Liver (tissue), 9 donors: ENCODE data around the gene SDC1. TPM values are rescaled to one million over a fixed set of nuclear protein-coding genes. Genes with fewer than 3 reads are reported as not detected.
A peak's percentile ranks its signal among the peaks of the same experiment; 100 is the strongest.

Experiments
- DNase-seq: peaks from one replicate; pipeline ENCODE4 v3.0.0-alpha.2; 2017; ENCODE audit warnings: low spot score
- H3K27ac ChIP-seq, 2 donors: one replicate each; pipeline ENCODE4 v1.7.0; 2013; ENCODE audit warnings: inconsistent platforms in 2 of 2, low read length in 2 of 2, control low read depth in 1 of 2, low read depth in 1 of 2, mild to moderate bottlenecking in 1 of 2
- H3K27me3 ChIP-seq, 4 donors: one replicate each; pipeline versions ENCODE4 v1.6.1 to v1.7.0; 2013; ENCODE audit warnings: low read length in 3 of 4, inconsistent platforms in 1 of 4, mild to moderate bottlenecking in 1 of 4, moderate library complexity in 1 of 4; ENCODE audit not compliant: control insufficient read depth in 4 of 4, insufficient read depth in 4 of 4
- H3K36me3 ChIP-seq, 4 donors: one replicate each; pipeline versions ENCODE4 v1.6.1 to v1.7.0; 2013; ENCODE audit warnings: low read length in 3 of 4, mild to moderate bottlenecking in 3 of 4, low read depth in 1 of 4, moderate library complexity in 1 of 4; ENCODE audit not compliant: control insufficient read depth in 4 of 4, insufficient read depth in 3 of 4
- H3K4me1 ChIP-seq, 4 donors: one replicate each; pipeline versions ENCODE4 v1.6.1 to v1.7.0; 2013; ENCODE audit warnings: low read length in 3 of 4, mild to moderate bottlenecking in 3 of 4, moderate library complexity in 1 of 4; ENCODE audit not compliant: control insufficient read depth in 4 of 4, insufficient read depth in 4 of 4
- H3K4me3 ChIP-seq, 3 donors: one replicate each; pipeline versions ENCODE4 v1.6.1 to v1.7.0; 2013; ENCODE audit warnings: low read length in 3 of 3, control low read depth in 1 of 3, low read depth in 1 of 3, mild to moderate bottlenecking in 1 of 3
- H3K9ac ChIP-seq, 2 donors: one replicate each; pipeline ENCODE4 v1.7.0; 2013; ENCODE audit warnings: low read length in 2 of 2, mild to moderate bottlenecking in 2 of 2, moderate library complexity in 2 of 2, control low read depth in 1 of 2, low read depth in 1 of 2
- H3K9me3 ChIP-seq, 4 donors: one replicate each; pipeline versions ENCODE4 v1.6.1 to v1.7.0; 2013; ENCODE audit warnings: low read length in 3 of 4; ENCODE audit not compliant: control insufficient read depth in 4 of 4
- EGR1 ChIP-seq, 2 donors: IDR thresholded peaks; 2 replicates each; pipeline ENCODE4 v1.6.1; 2016 to 2018; ENCODE audit warnings: antibody characterized with exemption in 2 of 2, low read depth in 2 of 2
- FOXA1 ChIP-seq: IDR thresholded peaks from 2 replicates; pipeline ENCODE4 v1.6.1; 2016; ENCODE audit warnings: antibody characterized with exemption
- FOXA2 ChIP-seq: IDR thresholded peaks from 2 replicates; pipeline ENCODE4 v1.6.1; 2016; ENCODE audit warnings: antibody characterized with exemption
- GABPA ChIP-seq, 2 donors: IDR thresholded peaks in 1 of 2; conservative IDR thresholded peaks in 1 of 2; 2 replicates each; pipeline ENCODE4 v1.6.1; 2016; ENCODE audit warnings: antibody characterized with exemption in 2 of 2, mild to moderate bottlenecking in 1 of 2, moderate library complexity in 1 of 2
- HNF4A ChIP-seq, 2 donors: conservative IDR thresholded peaks; 2 replicates each; pipeline ENCODE4 v1.6.1; 2016; ENCODE audit warnings: antibody characterized with exemption in 2 of 2, mild to moderate bottlenecking in 2 of 2
- HNF4G ChIP-seq: IDR thresholded peaks from 2 replicates; pipeline ENCODE4 v1.6.1; 2016; ENCODE audit warnings: antibody characterized with exemption
- JUND ChIP-seq, 2 donors: IDR thresholded peaks; 2 replicates each; pipeline ENCODE4 v1.6.1; 2016; ENCODE audit warnings: antibody characterized with exemption in 2 of 2
- NR2F2 ChIP-seq: IDR thresholded peaks from 2 replicates; pipeline ENCODE4 v1.6.1; 2016; ENCODE audit warnings: antibody characterized with exemption
- RAD21 ChIP-seq, 2 donors: IDR thresholded peaks; 2 replicates each; pipeline ENCODE4 v1.6.1; 2016; ENCODE audit warnings: antibody characterized with exemption in 2 of 2, mild to moderate bottlenecking in 2 of 2
- RXRA ChIP-seq, 2 donors: IDR thresholded peaks; 2 replicates each; pipeline ENCODE4 v1.6.1; 2017 to 2018; ENCODE audit warnings: antibody characterized with exemption in 2 of 2, mild to moderate bottlenecking in 1 of 2
- SP1 ChIP-seq: IDR thresholded peaks from 2 replicates; pipeline ENCODE4 v1.6.1; 2018; ENCODE audit warnings: antibody characterized with exemption, mild to moderate bottlenecking
- TAF1 ChIP-seq: conservative IDR thresholded peaks from 2 replicates; pipeline ENCODE4 v1.6.1; 2016; ENCODE audit warnings: antibody characterized with exemption, mild to moderate bottlenecking
- YY1 ChIP-seq: IDR thresholded peaks from 2 replicates; pipeline ENCODE4 v1.6.1; 2016; ENCODE audit warnings: antibody characterized with exemption, mild to moderate bottlenecking
- WGBS: extraction: QIAGEN DNeasy Blood & Tissue Kit; methylation state at CpG from one replicate; pipeline ENCODE4 v1.1.7; 2013; 5-methylcytosine and 5-hydroxymethylcytosine counted together
- polyA plus RNA-seq, 2 donors: library from polyadenylated mRNA; stranded (reverse) in 1 of 2; unstranded in 1 of 2; fragments of 200-250 nt in 1 of 2; fragments of >200 nt in 1 of 2; fragmentation: Nextera tagmentation in 1 of 2; extraction: Ambion mirVana in 1 of 2; gene quantifications; one replicate each; pipeline versions ENCODE4 v1.2.1 to v1.2.3, GENCODE V29; 2013 to 2015
- total RNA-seq, 2 donors: library from RNA; depleted of rRNA; stranded (reverse); fragments of >200 nt; gene quantifications; one replicate each; pipeline ENCODE4 v1.2.3, GENCODE V29; 2014
- TF ChIP-seq, protein P1 (sequence below): IDR thresholded peaks from 2 replicates; pipeline ENCODE4 v1.6.1; 2016; ENCODE audit warnings: antibody characterized with exemption
- TF ChIP-seq, protein P2 (sequence below): fragments of 150-350 bp; IDR thresholded peaks from 2 replicates; pipeline ENCODE4 v1.5.1; 2017; ENCODE audit warnings: improper control_type of control experiment, low read depth, low read length; ENCODE audit not compliant: missing input control
- TF ChIP-seq, protein P3 (sequence below): IDR thresholded peaks from 2 replicates; pipeline ENCODE4 v1.6.1; 2016; ENCODE audit warnings: antibody characterized with exemption
- TF ChIP-seq, protein P4 (sequence below): IDR thresholded peaks from 2 replicates; pipeline ENCODE4 v1.6.1; 2016; ENCODE audit warnings: antibody characterized with exemption, mild to moderate bottlenecking
- TF ChIP-seq, protein P5 (sequence below): IDR thresholded peaks from 2 replicates; pipeline ENCODE4 v1.6.1; 2016; ENCODE audit warnings: antibody characterized with exemption
- donor health status: healthy.
- donor health status: healthy.
- donor health status: healthy.
- donor health status: healthy.
- donor health status: healthy.

SDC1 gene
- total and polyA plus RNA-seq, 4 donors = 99.6 to 363 (median 196) TPM

DNA sequence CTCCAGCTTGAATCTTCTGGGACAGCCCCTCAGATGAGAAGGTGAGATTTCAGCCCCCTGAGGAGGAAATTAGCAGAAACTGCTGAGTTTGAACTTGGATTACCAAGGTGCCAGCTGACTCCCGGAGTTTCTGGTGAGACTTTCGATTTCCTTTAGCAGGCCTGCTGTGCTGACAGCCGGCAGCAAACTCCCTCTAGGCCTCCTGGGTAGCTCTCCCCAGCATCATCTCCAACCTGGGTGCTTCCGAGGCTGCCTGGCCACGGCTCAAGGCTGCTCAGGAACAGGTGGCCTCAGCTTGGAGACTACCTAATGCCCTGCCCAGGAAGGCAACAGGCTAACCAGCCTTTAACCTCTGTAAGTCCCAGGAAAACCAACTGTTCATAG, 16.5 kb downstream of the SDC1 start:
- Histone ChIP-seq H3K4me3 (peak overlapping the region; percentile 11 to 47 (median 38)), H3K4me1 (peaks cover 30 to 97% (median 69%) of the 10 kb centered on the region in 4 donors), H3K27ac (peak overlapping the region; percentile 94 to 98), H3K27me3 (no peaks in the 10 kb centered on the region), H3K9me3 (no peaks in the 10 kb centered on the region), H3K36me3 (peaks cover 0 to 6% (median 0%) of the 10 kb centered on the region in 4 donors), H3K9ac (peak overlapping the region; percentile 69 to 84)
- TF ChIP-seq JUND (IDR thresholded peaks at IDR 0.05) (peak in 1 of 2 donors; percentile 1), HNF4G (no peak), RXRA (IDR thresholded peaks at IDR 0.05) (peak in 1 of 2 donors; percentile 3)
- TF ChIP-seq, protein P1, sequence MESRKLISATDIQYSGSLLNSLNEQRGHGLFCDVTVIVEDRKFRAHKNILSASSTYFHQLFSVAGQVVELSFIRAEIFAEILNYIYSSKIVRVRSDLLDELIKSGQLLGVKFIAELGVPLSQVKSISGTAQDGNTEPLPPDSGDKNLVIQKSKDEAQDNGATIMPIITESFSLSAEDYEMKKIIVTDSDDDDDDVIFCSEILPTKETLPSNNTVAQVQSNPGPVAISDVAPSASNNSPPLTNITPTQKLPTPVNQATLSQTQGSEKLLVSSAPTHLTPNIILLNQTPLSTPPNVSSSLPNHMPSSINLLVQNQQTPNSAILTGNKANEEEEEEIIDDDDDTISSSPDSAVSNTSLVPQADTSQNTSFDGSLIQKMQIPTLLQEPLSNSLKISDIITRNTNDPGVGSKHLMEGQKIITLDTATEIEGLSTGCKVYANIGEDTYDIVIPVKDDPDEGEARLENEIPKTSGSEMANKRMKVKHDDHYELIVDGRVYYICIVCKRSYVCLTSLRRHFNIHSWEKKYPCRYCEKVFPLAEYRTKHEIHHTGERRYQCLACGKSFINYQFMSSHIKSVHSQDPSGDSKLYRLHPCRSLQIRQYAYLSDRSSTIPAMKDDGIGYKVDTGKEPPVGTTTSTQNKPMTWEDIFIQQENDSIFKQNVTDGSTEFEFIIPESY = peak; percentile 10
- 19% methylated on average over 5 of the region's 5 CpGs for WGBS
- no peak for DNase-seq

DNA sequence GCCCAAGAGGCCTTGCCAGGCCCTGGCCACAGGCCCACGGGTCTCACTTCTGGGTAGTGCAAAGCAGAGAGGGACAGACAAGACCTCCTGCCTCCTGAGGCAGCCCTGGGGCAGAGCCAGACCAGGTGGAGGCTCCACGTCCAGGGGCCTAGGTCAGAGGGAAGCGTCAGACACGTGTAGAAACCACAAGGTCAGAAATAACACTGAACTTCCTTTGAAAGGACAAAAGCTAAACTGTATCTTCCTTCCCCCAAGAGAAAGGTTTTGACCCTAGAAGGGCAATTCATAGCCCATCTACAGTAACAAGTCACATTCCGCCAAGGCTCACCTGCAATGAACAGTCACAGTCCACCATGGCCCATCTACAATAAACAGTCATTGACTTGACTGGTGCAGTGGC, 17.9 kb downstream of the SDC1 start:
- Histone ChIP-seq H3K9me3 (no peaks in the 10 kb centered on the region), H3K27ac (peak overlapping the region; percentile 94 to 98), H3K4me1 (peaks cover 31 to 96% (median 67%) of the 10 kb centered on the region in 4 donors), H3K27me3 (no peaks in the 10 kb centered on the region), H3K9ac (peak overlapping the region; percentile 61 to 70), H3K36me3 (peaks cover 0 to 8% (median 2%) of the 10 kb centered on the region in 4 donors), H3K4me3 (peak overlapping the region in 1 of 3 donors; percentile 29)
- 36% methylated on average over 5 of the region's 5 CpGs for WGBS
- DNase-seq = no peak
- TF ChIP-seq HNF4G (no peak), FOXA2 (no peak), RAD21 (IDR thresholded peaks at IDR 0.05) (no peak), GABPA (IDR thresholded peaks at IDR 0.05 in 1 of 2, conservative IDR thresholded peaks at IDR 0.05 in 1 of 2) (no peak), JUND (IDR thresholded peaks at IDR 0.05) (no peak), EGR1 (IDR thresholded peaks at IDR 0.05; ENCODE audit: low read depth in 2 of 2) (no peak), SP1 (no peak), NR2F2 (no peak), FOXA1 (no peak), YY1 (no peak), TAF1 (no peak), HNF4A (conservative IDR thresholded peaks at IDR 0.05) (no peak), RXRA (IDR thresholded peaks at IDR 0.05) (no peak)
- TF ChIP-seq, protein P1 = no peak
- TF ChIP-seq, protein P2, sequence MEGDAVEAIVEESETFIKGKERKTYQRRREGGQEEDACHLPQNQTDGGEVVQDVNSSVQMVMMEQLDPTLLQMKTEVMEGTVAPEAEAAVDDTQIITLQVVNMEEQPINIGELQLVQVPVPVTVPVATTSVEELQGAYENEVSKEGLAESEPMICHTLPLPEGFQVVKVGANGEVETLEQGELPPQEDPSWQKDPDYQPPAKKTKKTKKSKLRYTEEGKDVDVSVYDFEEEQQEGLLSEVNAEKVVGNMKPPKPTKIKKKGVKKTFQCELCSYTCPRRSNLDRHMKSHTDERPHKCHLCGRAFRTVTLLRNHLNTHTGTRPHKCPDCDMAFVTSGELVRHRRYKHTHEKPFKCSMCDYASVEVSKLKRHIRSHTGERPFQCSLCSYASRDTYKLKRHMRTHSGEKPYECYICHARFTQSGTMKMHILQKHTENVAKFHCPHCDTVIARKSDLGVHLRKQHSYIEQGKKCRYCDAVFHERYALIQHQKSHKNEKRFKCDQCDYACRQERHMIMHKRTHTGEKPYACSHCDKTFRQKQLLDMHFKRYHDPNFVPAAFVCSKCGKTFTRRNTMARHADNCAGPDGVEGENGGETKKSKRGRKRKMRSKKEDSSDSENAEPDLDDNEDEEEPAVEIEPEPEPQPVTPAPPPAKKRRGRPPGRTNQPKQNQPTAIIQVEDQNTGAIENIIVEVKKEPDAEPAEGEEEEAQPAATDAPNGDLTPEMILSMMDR = no peak
- TF ChIP-seq, protein P3, sequence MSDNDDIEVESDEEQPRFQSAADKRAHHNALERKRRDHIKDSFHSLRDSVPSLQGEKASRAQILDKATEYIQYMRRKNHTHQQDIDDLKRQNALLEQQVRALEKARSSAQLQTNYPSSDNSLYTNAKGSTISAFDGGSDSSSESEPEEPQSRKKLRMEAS = no peak
- TF ChIP-seq, protein P4, sequence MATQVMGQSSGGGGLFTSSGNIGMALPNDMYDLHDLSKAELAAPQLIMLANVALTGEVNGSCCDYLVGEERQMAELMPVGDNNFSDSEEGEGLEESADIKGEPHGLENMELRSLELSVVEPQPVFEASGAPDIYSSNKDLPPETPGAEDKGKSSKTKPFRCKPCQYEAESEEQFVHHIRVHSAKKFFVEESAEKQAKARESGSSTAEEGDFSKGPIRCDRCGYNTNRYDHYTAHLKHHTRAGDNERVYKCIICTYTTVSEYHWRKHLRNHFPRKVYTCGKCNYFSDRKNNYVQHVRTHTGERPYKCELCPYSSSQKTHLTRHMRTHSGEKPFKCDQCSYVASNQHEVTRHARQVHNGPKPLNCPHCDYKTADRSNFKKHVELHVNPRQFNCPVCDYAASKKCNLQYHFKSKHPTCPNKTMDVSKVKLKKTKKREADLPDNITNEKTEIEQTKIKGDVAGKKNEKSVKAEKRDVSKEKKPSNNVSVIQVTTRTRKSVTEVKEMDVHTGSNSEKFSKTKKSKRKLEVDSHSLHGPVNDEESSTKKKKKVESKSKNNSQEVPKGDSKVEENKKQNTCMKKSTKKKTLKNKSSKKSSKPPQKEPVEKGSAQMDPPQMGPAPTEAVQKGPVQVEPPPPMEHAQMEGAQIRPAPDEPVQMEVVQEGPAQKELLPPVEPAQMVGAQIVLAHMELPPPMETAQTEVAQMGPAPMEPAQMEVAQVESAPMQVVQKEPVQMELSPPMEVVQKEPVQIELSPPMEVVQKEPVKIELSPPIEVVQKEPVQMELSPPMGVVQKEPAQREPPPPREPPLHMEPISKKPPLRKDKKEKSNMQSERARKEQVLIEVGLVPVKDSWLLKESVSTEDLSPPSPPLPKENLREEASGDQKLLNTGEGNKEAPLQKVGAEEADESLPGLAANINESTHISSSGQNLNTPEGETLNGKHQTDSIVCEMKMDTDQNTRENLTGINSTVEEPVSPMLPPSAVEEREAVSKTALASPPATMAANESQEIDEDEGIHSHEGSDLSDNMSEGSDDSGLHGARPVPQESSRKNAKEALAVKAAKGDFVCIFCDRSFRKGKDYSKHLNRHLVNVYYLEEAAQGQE = no peak
- TF ChIP-seq, protein P5, sequence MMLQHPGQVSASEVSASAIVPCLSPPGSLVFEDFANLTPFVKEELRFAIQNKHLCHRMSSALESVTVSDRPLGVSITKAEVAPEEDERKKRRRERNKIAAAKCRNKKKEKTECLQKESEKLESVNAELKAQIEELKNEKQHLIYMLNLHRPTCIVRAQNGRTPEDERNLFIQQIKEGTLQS = no peak
